ENCODE results near the gene LRIG3. TPM values are rescaled to one million over a fixed set of nuclear protein-coding genes. Genes with fewer than 3 reads are reported as not detected.

Gene LRIG3
- total and polyA plus RNA-seq, 2 donors (not counting 3 experiments of a cell fraction or from before 2014, with no cell fraction given) = 55.5 to 55.7 TPM

DNA sequence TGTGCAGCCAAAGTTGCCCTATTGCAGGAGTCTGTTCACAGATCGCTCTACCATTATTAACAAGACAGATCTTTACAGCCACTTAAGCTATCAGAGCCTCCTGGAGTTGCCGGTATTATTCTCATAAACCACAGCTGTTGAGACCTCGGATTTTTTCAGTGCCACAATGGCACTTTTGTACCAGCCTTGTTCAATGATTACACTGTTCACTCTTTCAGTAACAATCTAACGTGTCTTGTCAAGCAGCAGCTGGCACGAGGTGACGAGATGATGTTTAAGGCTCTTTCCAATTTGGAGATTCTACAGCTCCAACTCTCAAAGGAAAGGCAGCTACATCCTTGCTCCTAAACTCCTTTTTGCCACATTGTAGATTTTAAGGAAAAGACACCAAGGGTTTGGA, 30.7 kb downstream of the LRIG3 start:
- TF ChIP-seq JUN (IDR thresholded peaks at IDR 0.05; ENCODE audit: borderline replicate concordance, insufficient read depth, insufficient read length, low read depth) = no peak
- H3K9me1 ChIP-seq (replicated peaks; ENCODE audit: control insufficient read depth, extremely low read depth, insufficient read depth, low read length) = no peaks in the 10 kb centered on the region
- peaks cover 23 to 34% of the 10 kb centered on the region in 2 experiments for H3K36me3 ChIP-seq (ENCODE audit: control insufficient read depth in 2 of 2, extremely low read depth in 1 of 2, insufficient read depth in 2 of 2, low read length in 2 of 2)
- POLR2A ChIA-PET = no interaction called here
- H3K4me3 ChIP-seq (replicated peaks in 1 of 3; ENCODE audit: insufficient read depth in 1 of 3, low read depth in 1 of 3, low read length in 3 of 3) = no peak overlapping the region
- intact Hi-C loops (cut with micrococcal nuclease) = loop anchor here (10.0 kb wide), 1 partner anchor 265 kb away; no protein-coding TSS in a partner anchor
- peaks cover 33% of the 10 kb centered on the region for H3K79me2 ChIP-seq (ENCODE audit: control insufficient read depth, insufficient read depth, low read length)
- no peak for FAIRE-seq
- DNase-seq (ENCODE audit: low read depth, low spot score) = no peak
- dilution Hi-C loops (cut with MboI; ENCODE audit: extremely low pct_ligation_motif_present, low sequenced_read_pairs) = no loop called here
- H3K27me3 ChIP-seq (ENCODE audit: control insufficient read depth in 2 of 2, insufficient read depth in 2 of 2, low read length in 2 of 2) = no peaks in the 10 kb centered on the region
- no peak overlapping the region for H3K4me2 ChIP-seq (ENCODE audit: insufficient read depth, low read length)
- CTCF ChIA-PET = interaction anchor here (0.8 to 3.9 kb wide), 6 partner anchors 17 to 349 kb away, joined by 3 to 28 read pairs (median 4); no protein-coding TSS in a partner anchor
- no peak overlapping the region for H3K9ac ChIP-seq (replicated peaks; ENCODE audit: extremely low read depth, insufficient read depth, low read length)
- peaks cover 5% of the 10 kb centered on the region for H4K20me1 ChIP-seq (replicated peaks; ENCODE audit: control insufficient read depth, extremely low read depth, insufficient read depth, low read length)
- H3K4me1 ChIP-seq (ENCODE audit: control insufficient read depth, extremely low read depth, insufficient read depth, low read length) = no peaks in the 10 kb centered on the region
- BruUV-seq (replicated peaks) = no TSS peak
- H3K27ac ChIP-seq (ENCODE audit: insufficient read depth, low read depth, low read length) = no peak overlapping the region
- no peak overlapping the region for H2AFZ ChIP-seq (ENCODE audit: low read depth, low read length)
- H3K9me3 ChIP-seq (replicated peaks; ENCODE audit: control insufficient read depth, insufficient read depth, low read length) = no peaks in the 10 kb centered on the region

DNA sequence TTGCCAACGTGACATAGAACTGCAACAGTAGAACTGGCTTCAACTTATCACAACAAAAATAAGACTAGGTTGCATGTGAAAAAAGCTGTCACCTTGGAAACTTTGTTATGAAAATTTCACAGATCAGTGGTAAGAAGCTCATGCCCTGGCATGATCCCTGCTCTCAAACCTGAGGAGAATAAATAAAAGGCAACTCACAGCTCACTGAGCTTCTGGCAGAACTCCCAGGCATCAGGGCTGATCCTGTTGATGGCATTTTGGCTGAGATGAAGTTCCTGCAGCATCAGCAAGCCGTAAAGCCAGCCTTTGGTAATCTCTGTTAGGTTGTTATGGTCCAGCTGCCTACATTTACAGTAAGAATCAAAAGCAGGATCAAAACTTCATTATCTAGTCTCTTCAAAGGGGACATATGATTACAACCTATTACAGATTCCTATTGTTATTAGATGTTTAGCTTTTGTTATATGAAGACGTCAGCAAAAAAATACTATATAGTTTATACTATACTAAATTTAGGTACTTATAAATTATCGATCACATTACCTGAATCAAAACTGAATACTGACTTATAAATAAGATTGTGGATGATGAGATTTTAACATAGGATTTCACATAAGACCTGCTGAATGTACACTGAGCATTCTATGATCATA, 32.0 kb downstream of the LRIG3 start:
- Histone ChIP-seq H2AFZ (ENCODE audit: low read depth, low read length) (no peak overlapping the region), H3K9me3 (replicated peaks; ENCODE audit: control insufficient read depth, insufficient read depth, low read length) (no peaks in the 10 kb centered on the region), H4K20me1 (replicated peaks; ENCODE audit: control insufficient read depth, extremely low read depth, insufficient read depth, low read length) (peaks cover 5% of the 10 kb centered on the region), H3K4me3 (replicated peaks in 1 of 3; ENCODE audit: insufficient read depth in 1 of 3, low read depth in 1 of 3, low read length in 3 of 3) (no peak overlapping the region), H3K27me3 (ENCODE audit: control insufficient read depth in 2 of 2, insufficient read depth in 2 of 2, low read length in 2 of 2) (no peaks in the 10 kb centered on the region), H3K9me1 (replicated peaks; ENCODE audit: control insufficient read depth, extremely low read depth, insufficient read depth, low read length) (no peaks in the 10 kb centered on the region), H3K79me2 (ENCODE audit: control insufficient read depth, insufficient read depth, low read length) (peaks cover 22% of the 10 kb centered on the region), H3K36me3 (ENCODE audit: control insufficient read depth in 2 of 2, extremely low read depth in 1 of 2, insufficient read depth in 2 of 2, low read length in 2 of 2) (peaks cover 23 to 39% of the 10 kb centered on the region in 2 experiments), H3K9ac (replicated peaks; ENCODE audit: extremely low read depth, insufficient read depth, low read length) (no peak overlapping the region), H3K27ac (ENCODE audit: insufficient read depth, low read depth, low read length) (no peak overlapping the region), H3K4me2 (ENCODE audit: insufficient read depth, low read length) (no peak overlapping the region), H3K4me1 (ENCODE audit: control insufficient read depth, extremely low read depth, insufficient read depth, low read length) (no peaks in the 10 kb centered on the region)
- no peak for TF ChIP-seq FOS (IDR thresholded peaks at IDR 0.05; ENCODE audit: borderline replicate concordance, insufficient read depth, low read length)
- TF ChIP-seq, protein P1, sequence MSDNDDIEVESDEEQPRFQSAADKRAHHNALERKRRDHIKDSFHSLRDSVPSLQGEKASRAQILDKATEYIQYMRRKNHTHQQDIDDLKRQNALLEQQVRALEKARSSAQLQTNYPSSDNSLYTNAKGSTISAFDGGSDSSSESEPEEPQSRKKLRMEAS (IDR thresholded peaks at IDR 0.05; ENCODE audit: insufficient read depth, insufficient read length) = no peak
- no peak for TF ChIP-seq EZH2 (IDR thresholded peaks at IDR 0.05; ENCODE audit: borderline replicate concordance, low read depth, low read length, severe bottlenecking)
- no peak for TF ChIP-seq JUN (IDR thresholded peaks at IDR 0.05; ENCODE audit: borderline replicate concordance, insufficient read depth, insufficient read length, low read depth)
- TF ChIP-seq POLR2A (IDR thresholded peaks at IDR 0.05; ENCODE audit: low read depth, low read length) = no peak
- no peak for FAIRE-seq
- POLR2A ChIA-PET = no interaction called here
- dilution Hi-C loops (cut with MboI; ENCODE audit: extremely low pct_ligation_motif_present, low sequenced_read_pairs) = no loop called here
- CTCF ChIA-PET = interaction anchor here (0.8 to 3.9 kb wide), 7 partner anchors 8 to 348 kb away, joined by 3 to 28 read pairs (median 4); no protein-coding TSS in a partner anchor
- intact Hi-C loops (cut with micrococcal nuclease) = loop anchor here (10.0 kb wide), 1 partner anchor 267 kb away; no protein-coding TSS in a partner anchor
- BruUV-seq (replicated peaks) = no TSS peak
- DNase-seq (ENCODE audit: low read depth, low spot score) = peak; percentile 39

Measured in endothelial cell of umbilical vein (primary cell).